Ovary (tissue), 9 donors: ENCODE measurements around the gene FAM184A. TPM values are rescaled to one million over a fixed set of nuclear protein-coding genes. Genes with fewer than 3 reads are reported as not detected.
"Not testable (repeated sequence)": the region's sequence is repeated elsewhere in the genome, so short reads cannot be mapped to it uniquely, and the experiment has no call there.

Experiments
- DNase-seq, 5 donors: peaks; one replicate each; pipeline ENCODE4 v3.0.0-alpha.2; 2019 to 2020
- H3K27ac ChIP-seq, 2 donors: fragments of 200-600 bp; one replicate each; pipeline versions ENCODE4 v1.5.1 to v1.8.0; 2019 to 2022
- H3K27me3 ChIP-seq: fragments of 200-600 bp; one replicate; pipeline ENCODE4 v1.8.0; 2022
- H3K36me3 ChIP-seq: fragments of 200-600 bp; sonication (generic); one replicate; pipeline ENCODE4 v1.5.1; 2019
- H3K4me1 ChIP-seq: one replicate; pipeline ENCODE4 v1.8.1; 2013; ENCODE audit warnings: mild to moderate bottlenecking, moderate library complexity; ENCODE audit not compliant: insufficient read depth
- H3K4me3 ChIP-seq: fragments of 200-600 bp; sonication (generic); one replicate; pipeline ENCODE4 v1.5.1; 2017
- H3K9me3 ChIP-seq, 2 donors: fragments of 200-600 bp in 1 of 2; sonication (generic) in 1 of 2; one replicate each; pipeline versions ENCODE4 v1.5.1 to v1.8.1; 2013 to 2019; ENCODE audit warnings: mild to moderate bottlenecking in 1 of 2, moderate library complexity in 1 of 2
- CTCF ChIP-seq, 3 donors: fragments of 450-650 bp in 2 of 3; fragments of 200-600 bp in 1 of 3; IDR thresholded peaks; one replicate each; pipeline versions ENCODE4 v1.5.1 to v1.8.0; 2016 to 2022; ENCODE audit warnings: antibody characterized with exemption in 3 of 3, mild to moderate bottlenecking in 1 of 3
- EP300 ChIP-seq: sonication (generic); formaldehyde crosslinking; IDR thresholded peaks from one replicate; pipeline ENCODE4 v1.6.1; 2017; ENCODE audit warnings: antibody characterized with exemption
- POLR2A ChIP-seq: fragments of 450-650 bp; IDR thresholded peaks from one replicate; pipeline ENCODE4 v1.6.1; 2017; ENCODE audit warnings: antibody characterized with exemption, mild to moderate bottlenecking, moderate library complexity
- WGBS, 3 donors: extraction: QIAGEN DNeasy Blood & Tissue Kit in 1 of 3; methylation state at CpG; one replicate each; pipeline versions ENCODE4 v1.1.5 to v1.1.7; 2013 to 2017; 5-methylcytosine and 5-hydroxymethylcytosine counted together
- intact Hi-C, 4 donors: fragments of 100-400 bp; cut with DNase I; formaldehyde crosslinking; loops; one replicate each; pipeline versions ENCODE4 v1.11.0 to v1.15.1; 2022 to 2023
- polyA plus RNA-seq, 2 donors: library from polyadenylated mRNA; stranded (reverse); fragments of 200-250 nt in 1 of 2; fragments of 350-450 nt in 1 of 2; fragmentation: Illumina TruSeq in 1 of 2; extraction: RNeasy Lipid Tissue Mini Kit (QIAGEN cat#74804) in 1 of 2; gene quantifications; one replicate each; pipeline ENCODE4 v1.2.3, GENCODE V29; 2013 to 2014
- total RNA-seq, 7 donors: library from RNA; depleted of rRNA in 2 of 7; stranded (reverse); fragments of >200 nt in 2 of 7; fragmentation: NEBNext Ultra II Directional in 3 of 7; extraction: Animal tissue kit (Norgen Biotek cat#: 25700) in 3 of 7; gene quantifications; one replicate each; pipeline versions ENCODE4 v1.1.0 to v1.2.4, GENCODE V29; 2016 to 2023
- donor health status: DM: no; HTN: no; CAD: no; lungs with moderate emphysema.
- donor health status: DM: no; HTN: no; CAD: no.
- donor health status: Bipolar disorder and iron deficiency.
- donor health status: DM: yes; HTN: yes; CAD: no.
- donor health status: DM: no; HTN: no; CAD: no.
- donor health status: DM: yes; HTN: yes; CAD: no.

FAM184A gene
- total and polyA plus RNA-seq, 9 donors, result 2.8 to 10.8 (median 6.5) TPM

- TF ChIP-seq POLR2A, result no peak
- no peak for TF ChIP-seq EP300
- no peak for TF ChIP-seq CTCF (IDR thresholded peaks at IDR 0.05)
- no peak for DNase-seq
- Histone ChIP-seq H3K27ac (no peak overlapping the region), H3K9me3 (no peaks in the 10 kb centered on the region), H3K27me3 (no peaks in the 10 kb centered on the region), H3K36me3 (no peaks in the 10 kb centered on the region), H3K4me3 (no peak overlapping the region), H3K4me1 (no peaks in the 10 kb centered on the region)
- intact Hi-C loops, result no loop called here
- 57 to 87% (median 68%) methylated on average over 4 of the region's 4 CpGs for WGBS, 3 donors
Measured at GRCh38 chr6:119022796-119023195, 55.7 kb downstream of the FAM184A start.

GRCh38 chr6:119020597-119021561, 57.6 kb downstream of the FAM184A start:
- Histone ChIP-seq H3K27ac (no peak overlapping the region), H3K9me3 (no peaks in the 10 kb centered on the region), H3K4me3 (no peak overlapping the region), H3K4me1 (no peaks in the 10 kb centered on the region), H3K27me3 (no peaks in the 10 kb centered on the region), H3K36me3 (no peaks in the 10 kb centered on the region)
- TF ChIP-seq CTCF (IDR thresholded peaks at IDR 0.05) (no peak), EP300 (no peak)
- WGBS, 3 donors, result 90 to 97% (median 94%) methylated on average over 2 of the region's 2 CpGs
- no peak for DNase-seq
- intact Hi-C loops, result no loop called here

GRCh38 chr6:119015165-119015564, 63.3 kb downstream of the FAM184A start:
- H3K27ac ChIP-seq, H3K36me3 ChIP-seq, intact Hi-C loops, H3K9me3 ChIP-seq, DNase-seq, H3K4me1 ChIP-seq, H3K27me3 ChIP-seq, H3K4me3 ChIP-seq: not testable (repeated sequence)
- 97 to 99% (median 97%) methylated on average over 21 to 22 of the region's 22 CpGs for WGBS, 3 donors

DNA sequence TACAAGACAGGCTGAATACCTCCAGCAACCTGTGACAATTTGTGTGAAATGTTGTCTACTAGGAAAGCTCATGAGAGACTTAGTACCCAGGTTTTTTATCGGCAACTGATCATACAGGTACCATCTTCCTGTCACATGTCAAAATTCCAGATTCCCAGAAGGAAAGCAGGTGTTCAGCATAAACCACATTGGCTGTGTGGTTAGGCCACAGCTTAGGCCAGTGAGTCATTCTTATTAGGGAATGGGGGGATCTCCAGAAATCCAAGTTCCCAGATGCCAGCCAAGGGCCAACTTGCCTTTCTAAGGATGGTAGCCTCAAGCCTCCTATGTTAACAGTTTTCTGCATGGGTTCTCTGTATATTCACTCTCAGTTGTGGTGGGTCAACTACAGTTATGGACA, 65.9 kb downstream of the FAM184A start:
- Histone ChIP-seq H3K36me3 (no peaks in the 10 kb centered on the region), H3K27me3 (no peaks in the 10 kb centered on the region), H3K4me1 (no peaks in the 10 kb centered on the region), H3K4me3 (no peak overlapping the region), H3K27ac (no peak overlapping the region), H3K9me3 (no peaks in the 10 kb centered on the region)
- no peak for TF ChIP-seq EP300
- TF ChIP-seq CTCF (IDR thresholded peaks at IDR 0.05), result no peak
- no peak for TF ChIP-seq POLR2A
- intact Hi-C loops, result no loop called here
- WGBS, 3 donors, result 98 to 100% (median 100%) methylated on average over 1 of the region's 1 CpG
- DNase-seq, result no peak

- intact Hi-C loops, H3K27ac ChIP-seq: not testable (repeated sequence)
- 91 to 94% (median 92%) methylated on average over 3 of the region's 3 CpGs for WGBS, 3 donors
Measured at GRCh38 chr6:119009266-119009665, 69.2 kb downstream of the FAM184A start.

More at GRCh38 chr6:119009266-119009665, 69.2 kb downstream of the FAM184A start:
- H3K36me3 ChIP-seq, H3K27me3 ChIP-seq, DNase-seq, H3K9me3 ChIP-seq, H3K4me1 ChIP-seq, H3K4me3 ChIP-seq: not testable (repeated sequence)
